WTC11 (cell line): ENCODE results near the gene EIF6.

Experiments used
- CTCF ChIP-seq: fragments of 200-600 bp; IDR thresholded peaks from 2 replicates; pipeline ENCODE4 v1.8.0; 2022; ENCODE audit warnings: antibody characterized with exemption
- FOXP4 ChIP-seq: sonication (generic); formaldehyde crosslinking; IDR thresholded peaks from 2 replicates; pipeline ENCODE4 v1.8.0; 2022; ENCODE audit warnings: mild to moderate bottlenecking, missing genetic modification reagents
- NFYB ChIP-seq: sonication (generic); formaldehyde crosslinking; conservative IDR thresholded peaks from 2 replicates; pipeline ENCODE4 v1.8.0; 2022; ENCODE audit warnings: low read depth, missing genetic modification reagents
- TEAD1 ChIP-seq: sonication (generic); formaldehyde crosslinking; IDR thresholded peaks from 2 replicates; pipeline ENCODE4 v1.8.0; 2022; ENCODE audit warnings: mild to moderate bottlenecking, missing genetic modification reagents

- TF ChIP-seq TEAD1 (no peak), CTCF (no peak), FOXP4 (CRISPR knock-in tag) (no peak), NFYB (CRISPR knock-in tag) (no peak)
Observed at GRCh38 chr20:35270021-35270902, 14.3 kb downstream of the EIF6 start.
